Measurements from ENCODE around the gene AIFM3.
"Not testable (repeated sequence)": the region's sequence is repeated elsewhere in the genome, so short reads cannot be mapped to it uniquely, and the experiment has no call there.

The AIFM3 gene

DNA sequence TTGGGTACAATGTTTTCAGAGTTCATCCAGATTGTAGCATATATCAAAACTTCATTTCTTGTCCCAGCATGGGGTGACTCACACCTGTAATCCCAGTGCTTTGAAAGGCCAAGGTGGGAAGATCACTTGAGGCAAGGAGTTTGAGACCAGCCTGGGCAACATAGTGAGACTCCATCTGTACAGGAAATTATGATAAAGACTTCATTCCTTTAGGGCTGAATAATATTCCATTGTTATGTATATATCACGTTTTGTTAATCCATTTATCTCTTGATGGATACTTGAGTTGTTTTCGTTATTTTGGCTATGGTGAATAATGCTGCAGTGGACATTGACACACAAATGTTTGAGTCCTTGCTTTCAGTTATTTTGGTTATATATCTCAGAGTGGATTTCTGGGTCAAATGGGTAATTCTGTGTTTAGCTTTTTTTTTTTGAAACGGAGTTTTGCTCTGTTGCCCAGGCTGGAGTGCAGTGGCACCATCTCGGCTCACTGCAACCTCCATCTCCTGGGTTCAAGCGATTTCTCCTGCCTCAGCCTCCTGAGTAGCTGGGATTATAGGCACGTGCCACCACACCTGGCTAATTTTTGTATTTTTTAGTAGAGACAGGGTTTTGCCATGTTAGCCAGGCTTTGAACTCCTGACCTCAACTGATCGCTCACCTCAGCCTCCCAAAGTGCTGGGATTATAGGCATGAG, 24.7 kb upstream of the AIFM3 start:
- not testable (repeated sequence) for FAIRE-seq

DNA sequence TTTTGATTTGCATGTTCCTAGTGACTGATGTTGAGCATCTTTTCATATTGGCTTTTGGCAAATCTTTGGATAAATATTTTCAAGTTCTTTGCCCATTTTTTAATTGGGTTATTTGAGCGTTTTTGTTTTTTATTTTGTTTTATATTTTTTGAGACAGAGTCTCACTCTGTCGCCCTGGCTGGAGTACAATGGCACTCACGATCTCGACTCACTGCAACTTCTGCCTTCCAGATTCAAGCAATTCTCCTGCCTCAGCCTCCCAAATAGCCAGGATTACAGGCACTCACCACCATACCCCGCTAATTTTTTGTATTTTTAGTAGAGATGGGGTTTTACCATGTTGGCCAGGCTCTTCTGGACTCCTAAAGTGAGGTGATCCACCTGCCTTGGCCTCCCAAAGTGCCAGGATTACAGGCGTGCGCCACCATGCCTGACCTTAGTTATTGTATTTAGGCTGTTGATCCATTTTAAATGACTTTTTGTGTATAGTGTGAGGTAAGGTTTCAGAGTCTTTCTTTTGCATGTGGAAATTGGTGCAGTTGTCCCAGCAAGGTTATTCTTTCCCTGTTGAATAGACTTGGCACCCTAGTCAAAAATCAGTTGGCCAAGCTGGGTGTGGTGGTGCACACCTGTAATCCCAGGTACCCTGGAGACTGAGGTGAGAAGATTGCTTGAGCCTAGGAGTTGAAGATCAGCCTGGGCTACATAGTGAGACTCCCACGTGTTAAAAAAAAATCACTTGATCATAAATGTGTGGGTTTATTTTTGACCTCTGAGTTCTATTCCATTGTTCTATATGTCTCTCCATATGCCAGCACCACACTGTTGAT, 23.7 kb upstream of the AIFM3 start:
- FAIRE-seq = no peak

DNA sequence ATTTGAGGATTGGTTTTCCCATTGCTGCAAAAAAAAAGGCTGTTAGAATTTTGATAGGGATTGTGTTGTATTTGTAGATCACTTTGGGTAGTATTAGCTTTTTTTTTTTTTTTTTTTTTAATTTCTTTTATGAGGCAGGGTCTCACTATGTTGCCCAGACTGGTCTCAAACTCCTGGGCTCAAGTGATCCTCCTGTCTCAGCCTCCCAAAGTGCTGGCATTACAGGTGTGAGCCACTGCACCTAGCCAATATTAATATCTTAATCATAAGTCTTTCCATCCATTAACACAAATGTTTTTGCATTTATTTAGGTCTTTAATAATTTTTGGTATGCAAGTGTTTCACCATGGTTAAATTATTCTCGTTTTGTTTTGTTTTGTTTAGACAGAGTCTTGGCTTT, 23.0 kb upstream of the AIFM3 start:
- no peak for FAIRE-seq

DNA sequence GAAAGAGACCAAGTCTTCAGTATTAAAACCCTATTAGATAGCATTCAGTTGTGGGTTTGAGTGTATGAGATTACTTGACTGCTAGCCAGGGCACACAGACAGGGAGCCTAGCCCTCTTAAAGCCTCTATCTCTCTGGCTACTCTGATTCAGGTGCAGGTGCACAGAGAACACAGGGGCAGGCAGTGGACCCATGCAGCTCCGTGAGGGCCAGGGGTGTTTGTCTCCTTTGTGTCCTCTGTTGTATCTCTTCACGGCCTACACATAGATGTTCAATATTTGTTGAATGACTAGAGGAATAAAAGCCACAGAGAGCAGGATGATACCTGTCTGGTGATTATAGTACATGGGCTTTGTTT, 21.5 kb upstream of the AIFM3 start:
- FAIRE-seq = no peak

DNA sequence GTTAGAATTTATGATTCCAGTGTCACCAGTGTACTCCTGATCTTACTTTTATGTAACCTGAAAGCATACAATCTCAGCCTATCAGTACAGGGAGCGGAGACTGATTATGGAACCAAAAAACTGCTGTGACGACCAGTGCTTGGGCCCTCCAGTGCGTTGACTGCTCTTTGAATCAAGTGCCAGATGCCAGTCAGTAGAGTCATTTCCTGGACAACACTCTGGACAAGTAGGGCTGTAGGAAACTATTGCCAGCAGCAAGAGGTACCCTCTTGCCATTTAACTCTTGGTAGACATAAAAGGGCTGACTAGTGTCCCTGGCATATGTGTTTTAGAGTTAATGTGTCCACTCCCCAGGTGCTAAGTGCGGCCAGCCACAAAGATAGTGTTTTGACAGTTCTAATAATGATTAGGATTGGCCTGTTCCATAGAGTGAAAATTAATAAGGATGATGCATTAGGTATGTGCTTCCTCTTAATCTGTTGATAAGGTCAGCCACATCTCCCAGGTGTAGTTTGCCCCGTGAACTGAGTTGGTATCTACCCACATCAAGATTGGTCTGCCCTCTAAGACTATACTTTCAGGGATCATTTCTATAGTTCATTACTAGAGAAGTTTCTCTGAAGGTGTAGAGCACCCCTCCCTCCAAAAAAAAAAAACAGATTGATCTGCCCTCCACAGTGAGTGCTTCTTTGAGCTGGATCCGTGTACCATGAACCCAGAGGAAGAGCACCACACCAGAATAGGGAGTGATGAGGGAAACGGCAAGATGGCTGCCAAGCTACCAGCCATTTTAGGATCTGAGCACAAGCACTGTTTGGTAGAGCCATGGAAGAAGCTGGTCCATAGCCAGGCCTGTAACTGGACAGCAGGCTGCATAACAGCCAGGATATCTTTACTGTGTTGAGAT, 20.7 kb upstream of the AIFM3 start:
- no peak for FAIRE-seq

DNA sequence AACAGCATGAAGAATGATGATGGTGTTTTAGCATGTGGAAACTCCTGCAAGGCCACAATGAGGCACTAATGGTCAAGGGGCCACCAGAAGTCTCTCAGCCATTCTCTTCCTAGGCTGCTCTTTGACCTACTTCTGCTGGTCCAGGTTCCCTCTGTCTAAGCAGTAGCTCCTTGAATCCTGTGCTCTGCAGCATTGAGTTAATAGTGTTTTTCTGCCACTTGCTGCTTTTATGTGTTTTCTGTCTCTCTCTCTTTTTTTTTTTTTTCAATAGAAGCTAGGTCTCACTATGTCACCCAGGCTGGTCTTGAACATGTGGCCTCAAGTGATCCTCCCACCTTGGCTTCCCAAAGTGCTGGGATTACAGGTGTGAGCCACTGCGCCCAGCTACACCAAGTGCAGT, 20.1 kb upstream of the AIFM3 start:
- no peak for FAIRE-seq

DNA sequence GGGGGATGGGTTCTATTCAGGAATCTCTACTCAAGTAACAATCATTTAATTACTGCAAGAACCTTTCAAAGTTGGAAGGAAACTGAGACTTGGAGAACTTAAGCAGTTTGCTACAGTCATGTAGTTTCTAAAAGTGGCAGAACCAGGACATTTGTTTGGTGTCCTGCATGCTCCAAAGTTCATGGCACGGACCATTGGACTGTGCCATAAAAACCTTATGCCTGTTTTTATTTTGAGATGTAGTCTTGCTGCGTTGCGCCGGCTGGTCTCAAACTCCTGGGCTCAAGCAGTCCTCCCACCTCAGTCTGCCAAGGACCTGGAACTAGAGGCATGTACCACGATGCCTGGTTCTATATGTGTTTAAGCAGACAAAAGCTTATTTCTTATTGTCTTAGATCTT, 18.6 kb upstream of the AIFM3 start:
- no peak for FAIRE-seq

DNA sequence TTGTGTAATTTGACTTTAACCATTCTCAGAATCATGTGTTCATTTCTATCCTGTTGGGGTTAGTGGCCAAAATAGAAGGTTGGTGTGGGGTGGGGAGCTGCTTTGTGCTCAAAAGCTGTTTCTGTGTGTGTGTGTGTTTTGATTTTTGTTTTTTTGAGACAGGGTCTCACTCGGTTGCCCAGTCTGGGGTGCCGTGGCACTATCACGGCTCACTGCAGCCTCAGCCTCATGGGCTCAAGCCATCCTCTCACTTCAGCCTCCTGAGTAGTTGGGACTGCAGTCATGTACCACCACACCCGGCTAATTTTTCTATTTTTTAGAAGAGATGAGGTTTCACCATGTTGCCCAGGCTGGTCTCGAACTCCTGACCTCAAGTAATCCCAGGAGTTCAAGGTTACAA, 18.1 kb upstream of the AIFM3 start:
- FAIRE-seq = no peak

DNA sequence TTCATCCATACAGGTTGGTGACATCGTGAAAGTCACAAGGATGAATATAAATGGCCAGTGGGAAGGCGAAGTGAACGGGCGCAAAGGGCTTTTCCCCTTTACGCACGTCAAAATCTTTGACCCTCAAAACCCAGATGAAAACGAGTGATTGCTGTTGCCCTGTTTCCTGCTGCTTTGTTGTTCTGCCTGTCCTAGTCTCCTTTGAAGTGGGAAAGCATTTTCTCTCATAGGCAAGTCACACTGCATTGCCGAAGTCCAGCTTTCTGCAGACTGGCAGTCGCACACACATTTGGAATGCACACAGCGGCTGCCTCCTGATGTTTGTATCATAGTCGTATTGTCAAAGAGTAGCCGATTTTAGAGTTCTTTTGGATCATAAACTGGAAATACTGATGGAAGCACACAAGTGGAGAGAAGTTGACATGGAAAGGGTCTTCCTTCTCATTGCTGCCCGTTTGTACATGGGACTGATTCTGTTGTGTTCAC, 17.3 kb upstream of the AIFM3 start:
- FAIRE-seq = no peak

DNA sequence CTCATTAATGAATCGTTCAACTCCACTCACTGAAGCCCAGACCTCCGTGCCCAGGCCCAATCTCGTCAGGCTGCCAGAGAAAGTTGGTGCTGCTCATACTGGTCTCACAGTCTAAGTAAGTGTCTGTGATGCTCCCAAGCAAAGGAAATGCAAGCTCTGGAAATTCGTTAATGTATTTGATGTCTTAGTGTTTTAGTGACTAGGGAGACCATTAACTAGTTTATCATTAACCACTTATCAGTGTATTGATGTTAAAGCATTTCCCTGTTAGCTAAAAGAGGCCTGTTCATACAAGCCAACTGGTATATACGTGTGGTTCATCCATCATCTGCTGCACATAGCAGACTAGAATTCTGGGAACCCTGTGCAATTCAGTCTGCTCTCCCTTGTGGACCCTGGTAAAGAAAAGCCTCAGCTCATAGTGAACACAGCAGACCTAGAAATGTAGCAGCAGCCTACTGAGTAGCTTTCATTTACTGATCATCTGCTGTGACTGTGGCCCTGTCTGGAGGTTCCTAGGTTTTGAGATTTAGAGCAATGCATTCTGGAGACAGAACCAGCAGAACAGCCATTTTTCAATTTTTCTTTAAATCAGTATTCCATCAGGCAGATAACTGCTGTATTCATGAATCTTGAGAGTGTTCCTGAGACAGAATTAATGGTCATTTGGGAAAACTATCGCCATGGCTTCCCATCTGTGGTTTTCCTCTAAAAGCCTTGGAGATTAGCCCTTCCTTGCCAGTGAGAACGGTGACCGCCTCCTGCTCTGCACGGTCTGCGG, 15.7 kb upstream of the AIFM3 start:
- FAIRE-seq = no peak

DNA sequence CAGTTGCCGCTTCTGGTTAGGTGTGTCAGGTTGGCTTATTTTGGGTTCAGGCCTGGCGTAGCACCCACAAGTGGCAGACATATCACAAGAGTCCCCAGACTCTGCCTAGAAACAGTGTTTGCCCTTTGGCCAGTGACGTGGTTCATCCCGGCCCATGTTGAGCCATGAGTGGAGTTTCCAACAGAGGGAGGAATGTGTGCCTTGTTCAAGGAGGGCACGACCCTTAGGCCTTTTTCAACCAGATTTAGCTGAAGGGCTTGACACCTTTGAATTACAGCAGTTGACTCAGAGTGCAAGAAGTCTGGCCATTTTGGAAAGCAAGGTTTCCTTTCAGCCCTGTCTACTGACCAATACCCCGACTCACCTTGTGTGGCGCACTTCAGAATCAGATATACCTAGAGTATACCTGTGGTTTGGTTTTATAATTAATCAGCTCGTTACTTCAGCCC, 15.1 kb upstream of the AIFM3 start:
- no peak for FAIRE-seq

DNA sequence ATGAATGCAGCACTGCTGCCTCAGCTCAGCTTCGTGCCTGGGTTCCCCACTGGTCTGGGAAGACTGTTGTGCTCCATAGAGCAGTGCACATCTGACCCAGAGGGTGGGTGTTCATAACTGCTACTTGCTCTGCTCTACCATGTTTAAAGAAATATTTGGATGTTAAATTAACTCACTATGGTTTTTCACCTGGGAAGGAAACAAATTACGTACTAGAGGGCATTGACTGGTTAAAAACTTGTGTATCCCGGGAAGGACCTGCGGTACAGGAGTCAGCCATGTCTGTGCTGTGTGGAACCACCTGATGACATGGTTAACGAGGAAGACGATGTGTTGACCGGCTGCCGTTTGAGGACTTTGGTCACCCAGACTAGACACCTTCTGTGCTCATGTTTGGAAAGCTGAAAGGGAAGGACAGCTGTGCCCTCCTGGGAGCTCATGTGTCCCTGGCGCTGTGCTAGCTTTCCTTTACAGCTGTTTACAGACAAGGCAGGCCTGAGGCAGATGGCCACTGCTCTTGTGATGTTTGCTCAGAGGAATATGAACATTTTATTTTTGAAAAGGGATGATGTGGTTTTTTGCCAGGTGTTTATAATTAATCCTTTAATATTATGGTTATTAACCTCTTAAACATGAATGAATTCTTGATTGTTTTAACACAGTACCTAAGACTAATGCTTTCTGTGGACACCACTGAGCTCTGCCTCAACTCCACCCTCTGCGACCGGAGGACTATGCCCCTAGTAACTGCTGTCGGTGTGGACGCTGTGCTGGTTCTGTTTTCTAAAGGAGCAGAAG, 14.3 kb upstream of the AIFM3 start:
- no peak for FAIRE-seq

DNA sequence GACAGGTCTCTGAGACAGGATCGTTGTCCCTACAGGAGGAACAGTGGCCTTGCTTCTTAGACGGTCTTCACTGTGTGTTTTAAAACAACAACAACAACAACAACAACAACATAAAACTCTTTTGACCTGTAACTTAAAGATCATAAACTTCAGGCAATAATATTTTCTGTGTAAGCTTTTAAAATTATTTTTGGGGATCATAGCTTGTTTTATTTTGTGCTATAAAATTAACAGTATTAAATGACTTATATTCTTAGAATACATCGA, 13.8 kb upstream of the AIFM3 start:
- FAIRE-seq = no peak

DNA sequence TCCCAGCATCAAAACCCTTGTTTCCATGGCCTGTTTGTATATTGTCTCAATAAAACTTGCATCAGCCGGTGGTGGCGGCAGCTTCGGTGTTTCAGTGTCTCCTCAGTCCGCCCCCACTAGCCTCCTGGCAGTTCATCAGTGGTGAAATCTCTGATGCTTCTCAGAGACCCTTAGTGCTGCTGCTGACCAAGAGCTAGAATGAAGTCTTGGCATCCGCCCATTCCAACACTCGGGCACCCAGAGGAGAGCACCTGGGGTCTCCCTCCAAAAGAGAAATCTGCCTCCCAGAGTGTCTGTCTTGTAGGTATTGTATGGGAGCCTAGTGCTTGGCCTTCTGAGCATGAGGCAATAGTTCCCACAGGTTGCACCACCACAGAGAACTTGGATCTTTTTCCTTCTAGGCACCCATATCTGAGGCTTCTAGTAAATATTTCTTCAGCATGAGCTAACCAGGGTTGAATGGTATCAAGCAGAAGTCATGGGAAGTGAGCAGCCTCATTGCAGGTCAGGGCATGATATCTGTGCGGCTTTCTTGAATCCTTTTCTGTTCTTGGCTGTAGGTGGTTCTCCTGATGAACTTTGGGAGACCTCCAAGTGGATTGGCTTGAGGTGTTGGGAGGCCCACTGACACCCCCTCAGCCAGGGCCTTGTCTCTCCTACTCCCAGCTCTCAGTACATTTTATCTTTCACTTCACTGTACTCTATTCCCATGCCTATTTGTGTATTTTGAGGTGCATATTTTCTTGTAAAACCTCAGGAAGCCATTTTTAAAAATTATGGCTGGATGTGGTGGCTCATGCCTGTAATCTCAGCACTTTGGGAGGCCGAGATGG, 13.2 kb upstream of the AIFM3 start:
- no peak for FAIRE-seq

DNA sequence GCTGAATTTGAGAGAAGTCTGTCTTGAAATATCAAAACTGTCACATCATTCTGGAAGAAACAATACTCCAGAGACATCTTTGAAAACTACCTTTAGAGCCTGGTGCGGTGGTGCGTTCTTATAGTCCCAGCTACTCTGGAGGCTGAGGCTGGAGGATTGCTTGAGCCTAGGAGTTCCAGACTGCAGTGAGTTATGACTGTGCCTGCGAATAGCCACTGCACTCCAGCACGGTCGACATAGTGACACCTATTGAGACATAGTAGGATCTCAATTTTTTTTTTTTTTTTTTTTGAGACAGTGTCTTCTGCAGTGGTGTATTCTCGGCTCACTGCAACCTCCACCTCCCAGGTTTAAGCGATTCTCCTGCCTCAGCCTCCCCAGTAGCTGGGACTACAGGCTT, 11.5 kb upstream of the AIFM3 start:
- no peak for FAIRE-seq

DNA sequence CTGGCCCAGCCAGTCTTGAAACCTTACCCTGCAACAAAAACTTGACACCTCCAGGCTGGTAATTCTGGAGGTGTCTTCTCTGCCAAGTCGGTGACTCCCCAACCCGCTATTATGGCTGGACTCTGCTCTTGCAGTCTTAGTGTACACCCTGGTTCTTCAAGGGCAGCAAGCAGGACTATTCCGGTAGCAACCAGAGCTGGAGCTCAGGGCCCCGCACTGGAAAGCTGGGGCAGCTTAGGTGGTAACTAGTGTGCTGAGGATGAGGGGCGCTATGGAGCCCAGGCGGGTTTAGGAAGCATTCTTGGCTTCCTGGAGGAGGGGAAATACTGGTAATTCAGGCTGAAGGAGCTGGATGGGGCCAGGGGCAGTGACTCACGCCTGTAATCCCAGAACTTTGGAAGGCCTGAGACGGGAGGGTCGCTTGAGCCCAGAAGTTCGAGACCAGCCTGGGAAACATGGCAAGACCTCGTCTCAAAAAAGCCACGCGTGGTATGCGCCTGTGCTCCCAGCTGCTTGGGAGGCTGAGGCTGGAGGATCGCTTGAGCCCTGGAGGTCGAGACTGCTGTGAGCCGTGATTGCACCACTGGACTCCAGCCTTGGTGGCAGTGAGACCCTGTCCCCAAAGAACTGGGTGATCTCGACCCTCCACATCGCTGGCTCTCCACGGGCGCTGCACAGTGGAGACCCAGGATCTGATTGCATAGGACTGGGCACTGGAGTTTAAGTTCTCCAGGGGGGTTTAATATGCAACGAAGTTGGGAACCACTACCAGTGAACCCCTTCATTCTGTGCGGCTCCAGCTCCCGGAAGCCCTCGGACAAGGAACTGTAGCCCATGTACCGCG, 10.6 kb upstream of the AIFM3 start:
- FAIRE-seq = no peak

DNA sequence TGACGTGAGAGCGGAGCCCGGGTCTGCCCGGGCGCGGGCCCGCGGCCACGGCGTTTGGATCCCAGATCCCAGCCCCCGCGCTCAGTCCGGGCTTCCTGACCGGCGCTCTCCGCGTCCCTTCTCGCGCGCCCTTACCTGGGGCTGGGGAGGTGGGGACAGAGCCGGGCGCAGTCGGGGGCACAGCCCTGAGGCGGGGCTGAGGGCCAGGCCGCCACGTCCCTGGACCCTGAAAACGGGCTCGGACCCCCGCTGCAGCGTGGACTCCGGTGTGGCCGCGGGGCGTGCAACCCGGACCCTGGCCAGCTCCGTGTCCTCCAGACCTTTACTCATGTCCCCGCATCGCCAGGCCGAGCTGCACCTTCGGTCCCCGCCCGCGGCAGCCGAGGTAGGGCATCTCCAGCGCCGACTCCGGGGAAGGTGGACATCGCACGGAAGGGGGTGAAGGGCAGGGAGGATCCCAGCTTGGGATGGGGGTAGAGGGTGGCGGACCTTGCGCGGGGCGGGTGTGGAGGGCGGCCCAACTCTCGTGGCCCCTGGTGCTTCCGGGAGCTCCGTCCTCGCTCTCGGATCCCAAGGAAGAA, 9.9 kb upstream of the AIFM3 start:
- no peak for FAIRE-seq

DNA sequence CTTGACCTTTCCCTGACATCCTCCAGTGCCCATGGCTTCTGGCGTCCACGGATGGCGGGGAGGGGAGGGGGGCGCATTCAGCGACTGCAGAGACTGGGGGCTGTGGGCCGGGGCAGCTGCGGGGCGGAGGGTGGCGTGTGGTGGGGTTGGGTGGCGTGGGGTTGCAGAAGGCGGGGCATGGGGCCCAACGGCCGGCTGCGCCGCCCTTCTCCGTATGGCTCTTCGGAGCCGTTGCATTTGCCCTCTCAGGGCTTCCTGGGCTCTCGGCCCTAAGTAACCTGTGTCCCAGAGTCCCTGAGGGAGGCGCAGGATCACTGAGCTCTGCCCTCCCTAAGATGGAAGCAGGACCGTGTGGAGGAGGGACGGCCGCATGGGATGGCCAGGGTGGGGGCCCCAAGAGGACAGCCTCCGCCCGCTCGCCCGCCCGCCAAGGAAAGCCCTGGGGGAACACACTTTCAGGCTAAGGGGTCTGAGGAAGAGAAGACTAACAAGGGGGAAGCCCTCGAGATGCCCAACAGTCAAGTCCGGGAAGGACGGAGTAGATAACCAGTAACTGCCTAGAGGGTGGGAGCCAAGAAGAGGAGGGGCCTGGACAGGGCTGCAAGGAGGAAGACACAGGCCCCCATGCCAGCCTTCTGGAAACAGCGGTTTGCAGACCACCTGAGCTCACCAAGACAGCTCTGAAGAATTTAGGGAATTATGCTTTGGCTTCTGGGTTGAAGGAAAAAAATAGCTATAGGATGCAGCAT, 9.2 kb upstream of the AIFM3 start:
- no peak for FAIRE-seq

Measured in colon (tissue), 2 donors.